Trophoblast cell (in vitro differentiated cells and primary cell): Measurements from ENCODE around the gene SINHCAF.

Experiments used
- DNase-seq, 2 donors: peaks; one replicate each; pipeline ENCODE4 v3.0.0-alpha.2; 2016
- H2AFZ ChIP-seq: 2 replicates; pipeline ENCODE4 v1.6.1; 2013; ENCODE audit warnings: low read length, moderate library complexity, mild to moderate bottlenecking; ENCODE audit not compliant: insufficient read depth, poor library complexity
- H2AK5ac ChIP-seq: 2 replicates; pipeline ENCODE4 v1.6.1; 2013; ENCODE audit warnings: mild to moderate bottlenecking, low read length
- H2BK120ac ChIP-seq: 2 replicates; pipeline ENCODE4 v1.6.1; 2013; ENCODE audit warnings: low read length, mild to moderate bottlenecking, moderate library complexity; ENCODE audit not compliant: insufficient read depth, poor library complexity
- H2BK12ac ChIP-seq: 2 replicates; pipeline ENCODE4 v1.6.1; 2013; ENCODE audit warnings: mild to moderate bottlenecking, low read length, moderate library complexity
- H2BK5ac ChIP-seq: 2 replicates; pipeline ENCODE4 v1.6.1; 2013; ENCODE audit warnings: low read length, low read depth, moderate library complexity, mild to moderate bottlenecking; ENCODE audit not compliant: poor library complexity
- H3K14ac ChIP-seq: 2 replicates; pipeline ENCODE4 v1.6.1; 2013; ENCODE audit warnings: mild to moderate bottlenecking, low read length
- H3K18ac ChIP-seq: 2 replicates; pipeline ENCODE4 v1.6.1; 2013; ENCODE audit warnings: mild to moderate bottlenecking, low read length
- H3K23ac ChIP-seq: 2 replicates; pipeline ENCODE4 v1.6.1; 2013; ENCODE audit warnings: low read length
- H3K27ac ChIP-seq: 2 replicates; pipeline ENCODE4 v1.5.1; 2013; ENCODE audit warnings: low read depth, mild to moderate bottlenecking, inconsistent platforms, low read length, moderate library complexity
- H3K27me3 ChIP-seq: 2 replicates; pipeline ENCODE4 v1.6.1; 2013; ENCODE audit warnings: inconsistent platforms, mild to moderate bottlenecking, low read length, moderate library complexity; ENCODE audit not compliant: insufficient read depth
- H3K36me3 ChIP-seq, 2 experiments: 1 replicate in 1 of 2; 2 replicates in 1 of 2; pipeline ENCODE4 v1.6.1; 2013; ENCODE audit warnings: low read length in 2 of 2, mild to moderate bottlenecking in 2 of 2, moderate library complexity in 1 of 2; ENCODE audit not compliant: insufficient read depth in 2 of 2, control insufficient read depth in 1 of 2
- H3K4ac ChIP-seq: 2 replicates; pipeline ENCODE4 v1.6.1; 2013; ENCODE audit warnings: low read depth, mild to moderate bottlenecking, low read length, moderate library complexity
- H3K4me1 ChIP-seq, 2 experiments: 1 replicate in 1 of 2; 2 replicates in 1 of 2; pipeline ENCODE4 v1.6.1; 2013; ENCODE audit warnings: low read length in 2 of 2, mild to moderate bottlenecking in 2 of 2, moderate library complexity in 1 of 2; ENCODE audit not compliant: insufficient read depth in 2 of 2, control insufficient read depth in 1 of 2
- H3K4me2 ChIP-seq: 2 replicates; pipeline ENCODE4 v1.6.1; 2013; ENCODE audit warnings: inconsistent platforms, mild to moderate bottlenecking, low read length, moderate library complexity
- H3K4me3 ChIP-seq: 2 replicates; pipeline ENCODE4 v1.5.1; 2013; ENCODE audit warnings: mild to moderate bottlenecking, low read depth, low read length, inconsistent platforms
- H3K79me1 ChIP-seq: one replicate; pipeline ENCODE4 v1.6.1; 2013; ENCODE audit warnings: low read length
- H3K79me2 ChIP-seq: 2 replicates; pipeline ENCODE4 v1.6.1; 2013; ENCODE audit warnings: low read length, mild to moderate bottlenecking; ENCODE audit not compliant: control insufficient read depth, insufficient read depth, poor library complexity
- H3K9ac ChIP-seq: 2 replicates; pipeline ENCODE4 v1.6.1; 2013; ENCODE audit warnings: mild to moderate bottlenecking, low read length
- H3K9me3 ChIP-seq: 2 replicates; pipeline ENCODE4 v1.6.1; 2013; ENCODE audit warnings: low read depth, mild to moderate bottlenecking, control low read depth, inconsistent platforms, low read length; ENCODE audit not compliant: insufficient read depth
- H4K12ac ChIP-seq: 2 replicates; pipeline ENCODE4 v1.6.1; 2013; ENCODE audit warnings: low read depth, mild to moderate bottlenecking, low read length, moderate library complexity
- H4K8ac ChIP-seq: 2 replicates; pipeline ENCODE4 v1.6.1; 2013; ENCODE audit warnings: low read depth, mild to moderate bottlenecking, low read length, moderate library complexity
- H4K91ac ChIP-seq: one replicate; pipeline ENCODE4 v1.6.1; 2013; ENCODE audit warnings: low read depth, mild to moderate bottlenecking, low read length, moderate library complexity
- WGBS: extraction: QIAGEN DNeasy Blood & Tissue Kit; methylation state at CpG from one replicate; pipeline ENCODE4 v1.1.7; 2013; ENCODE audit warnings: missing lambda C conversion rate; ENCODE audit not compliant: insufficient read length, insufficient coverage; ENCODE audit errors: extremely low coverage; 5-methylcytosine and 5-hydroxymethylcytosine counted together

Gene SINHCAF

DNA sequence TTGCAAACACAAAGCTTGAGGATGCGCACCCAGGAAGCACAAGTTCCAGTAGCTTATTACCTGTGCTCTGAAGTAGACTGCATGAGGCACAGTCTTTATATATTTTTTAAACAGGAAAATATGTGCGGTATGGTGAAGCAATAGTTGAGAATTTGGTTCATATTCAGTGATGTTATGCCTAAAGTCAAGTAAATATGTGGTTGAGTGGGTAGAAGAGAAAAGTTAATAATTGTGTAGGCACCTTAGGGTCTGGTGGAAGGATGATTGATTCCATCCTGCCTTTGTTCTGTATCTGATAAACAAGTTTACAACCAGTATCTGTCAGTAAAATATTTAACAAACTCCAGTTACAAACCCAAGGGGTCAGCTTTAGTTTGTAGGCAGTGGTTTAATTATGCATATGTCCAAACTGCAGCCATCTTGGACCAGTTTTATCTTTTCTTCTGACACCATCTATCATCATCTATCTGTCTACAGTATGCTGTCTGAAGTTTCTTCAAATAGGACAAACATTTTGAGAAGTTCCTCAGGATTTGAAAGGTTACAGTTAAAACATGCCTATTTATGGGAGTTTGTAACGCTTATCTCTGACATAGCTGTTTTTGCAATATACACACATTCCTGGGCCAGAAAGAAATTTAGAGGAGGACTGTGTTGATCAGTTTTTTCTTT is 10.8 kb downstream of the SINHCAF start:
- Histone ChIP-seq H3K23ac (no peak overlapping the region), H3K9ac (no peak overlapping the region), H3K27me3 (no peaks in the 10 kb centered on the region), H2BK120ac (no peak overlapping the region), H2AFZ (no peak overlapping the region), H2BK12ac (no peak overlapping the region), H4K8ac (no peak overlapping the region), H4K91ac (no peak overlapping the region), H3K9me3 (no peaks in the 10 kb centered on the region), H2BK5ac (no peak overlapping the region), H3K36me3 (peaks cover 4% of the 10 kb centered on the region in 2 experiments), H3K4ac (peak overlapping the region; percentile 47), H3K4me2 (no peak overlapping the region), H3K79me2 (peaks cover 19% of the 10 kb centered on the region), H3K18ac (no peak overlapping the region), H3K14ac (no peak overlapping the region), H3K4me3 (no peak overlapping the region), H3K4me1 (peaks cover 6 to 10% of the 10 kb centered on the region in 2 experiments), H2AK5ac (no peak overlapping the region), H3K27ac (peak overlapping the region; percentile 88), H4K12ac (no peak overlapping the region), H3K79me1 (peaks cover 4% of the 10 kb centered on the region)
- peak in 1 of 2 donors; percentile 79 for DNase-seq
- no CpG with 5 or more reads among the region's 3 CpGs for WGBS

DNA sequence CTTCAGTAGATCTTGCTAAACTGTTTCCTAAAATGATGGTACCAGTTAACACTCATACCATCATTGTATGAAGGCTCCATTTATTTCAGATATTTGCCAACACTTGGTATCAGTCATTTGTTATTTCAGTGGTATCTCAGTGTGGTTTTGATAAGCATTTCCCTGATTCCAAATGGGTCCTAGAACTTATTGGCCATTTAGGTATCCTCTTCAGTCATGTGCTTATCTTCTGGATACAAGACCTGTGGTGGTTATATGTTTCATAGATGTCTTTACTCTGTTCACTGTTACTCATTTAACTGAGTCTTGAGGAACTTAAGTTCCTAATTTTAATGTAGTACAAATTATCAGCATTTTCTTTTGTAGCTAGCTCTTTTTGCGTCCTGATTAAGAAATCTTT is 13.5 kb downstream of the SINHCAF start:
- Histone ChIP-seq H2AK5ac (no peak overlapping the region), H3K27ac (no peak overlapping the region), H2BK12ac (no peak overlapping the region), H2BK5ac (no peak overlapping the region), H3K9ac (no peak overlapping the region), H4K12ac (no peak overlapping the region), H3K4me2 (no peak overlapping the region), H3K4me1 (peaks cover 9 to 12% of the 10 kb centered on the region in 2 experiments), H3K14ac (no peak overlapping the region), H3K4me3 (no peak overlapping the region), H3K36me3 (peaks cover 4% of the 10 kb centered on the region in 2 experiments), H3K23ac (no peak overlapping the region), H2BK120ac (no peak overlapping the region), H4K8ac (no peak overlapping the region), H4K91ac (no peak overlapping the region), H3K18ac (no peak overlapping the region), H2AFZ (no peak overlapping the region), H3K79me2 (peaks cover 15% of the 10 kb centered on the region), H3K4ac (no peak overlapping the region), H3K9me3 (no peaks in the 10 kb centered on the region), H3K79me1 (peaks cover 4% of the 10 kb centered on the region), H3K27me3 (no peaks in the 10 kb centered on the region)
- DNase-seq: no peak
- WGBS: no CpG with 5 or more reads among the region's 1 CpG

DNA sequence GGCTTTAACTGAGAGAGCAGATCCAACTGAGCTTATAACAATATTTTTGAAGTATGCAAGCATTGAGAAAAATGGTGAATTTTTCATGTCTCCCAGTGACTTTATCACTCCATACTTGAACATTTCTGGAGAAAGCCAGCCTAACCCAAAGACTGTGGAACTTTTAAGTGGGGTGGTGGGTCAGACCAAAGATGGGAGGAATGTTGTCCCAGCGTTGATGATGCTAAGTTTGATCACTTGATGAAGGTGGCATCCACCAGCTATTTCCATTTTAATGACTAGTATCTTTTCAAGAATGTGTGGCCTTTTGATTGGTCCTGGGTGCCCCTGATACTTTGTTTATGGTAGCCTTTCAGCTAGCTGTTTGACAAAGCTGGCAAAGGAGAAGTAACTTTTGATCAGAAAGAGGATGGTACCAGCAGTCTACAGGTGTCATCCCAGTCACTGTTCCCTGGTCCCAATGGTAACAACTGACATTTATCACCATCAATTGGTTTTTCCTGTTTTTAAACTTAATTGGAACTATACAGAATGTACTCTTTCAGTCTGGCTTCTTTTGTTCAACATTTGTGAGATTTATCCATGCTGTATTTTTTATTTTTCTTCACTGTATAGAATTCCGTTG is 14.2 kb downstream of the SINHCAF start:
- no peak overlapping the region for H3K4me3 ChIP-seq
- H2BK12ac ChIP-seq: no peak overlapping the region
- H4K12ac ChIP-seq: no peak overlapping the region
- H3K9ac ChIP-seq: no peak overlapping the region
- H2AFZ ChIP-seq: no peak overlapping the region
- H2BK120ac ChIP-seq: no peak overlapping the region
- no CpG with 5 or more reads among the region's 2 CpGs for WGBS
- H3K23ac ChIP-seq: no peak overlapping the region
- H3K4me1 ChIP-seq: peaks cover 9 to 16% of the 10 kb centered on the region in 2 experiments
- H3K9me3 ChIP-seq: no peaks in the 10 kb centered on the region
- no peak overlapping the region for H2AK5ac ChIP-seq
- H3K14ac ChIP-seq: no peak overlapping the region
- no peak overlapping the region for H4K8ac ChIP-seq
- H3K18ac ChIP-seq: no peak overlapping the region
- H2BK5ac ChIP-seq: no peak overlapping the region
- no peak overlapping the region for H3K27ac ChIP-seq
- H3K4ac ChIP-seq: peak overlapping the region; percentile 98
- H3K36me3 ChIP-seq: peaks cover 4% of the 10 kb centered on the region in 2 experiments
- H3K79me2 ChIP-seq: peaks cover 20% of the 10 kb centered on the region
- no peak for DNase-seq
- H3K27me3 ChIP-seq: no peaks in the 10 kb centered on the region
- no peak overlapping the region for H3K4me2 ChIP-seq
- peaks cover 4% of the 10 kb centered on the region for H3K79me1 ChIP-seq
- no peak overlapping the region for H4K91ac ChIP-seq

DNA sequence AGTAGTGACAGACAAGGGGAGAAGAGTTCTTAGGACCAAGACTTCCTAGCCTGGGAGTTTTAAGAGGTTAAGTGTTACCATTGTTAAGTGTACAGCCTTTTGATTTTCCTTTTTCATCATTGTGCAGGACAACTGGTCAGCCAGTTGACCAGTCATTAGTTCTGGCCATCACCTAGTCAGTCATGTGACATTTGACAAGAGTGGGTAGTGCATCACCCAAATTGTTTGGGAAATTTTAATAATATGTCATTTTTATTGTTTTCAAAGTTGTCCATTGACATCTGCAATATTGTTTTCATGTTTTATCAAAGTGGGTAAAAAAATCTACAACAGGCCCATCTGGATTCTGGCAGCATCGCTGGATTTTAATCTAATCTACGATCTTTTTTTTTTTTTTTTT is 15.5 kb downstream of the SINHCAF start:
- H3K4me1 ChIP-seq: peaks cover 9 to 14% of the 10 kb centered on the region in 2 experiments
- no peak overlapping the region for H4K8ac ChIP-seq
- H4K12ac ChIP-seq: no peak overlapping the region
- no peak overlapping the region for H3K4me2 ChIP-seq
- H3K79me1 ChIP-seq: peaks cover 4% of the 10 kb centered on the region
- peaks cover 4% of the 10 kb centered on the region in 2 experiments for H3K36me3 ChIP-seq
- no peak overlapping the region for H3K14ac ChIP-seq
- H2BK5ac ChIP-seq: no peak overlapping the region
- H2BK12ac ChIP-seq: no peak overlapping the region
- no peak overlapping the region for H3K18ac ChIP-seq
- H3K23ac ChIP-seq: no peak overlapping the region
- no peaks in the 10 kb centered on the region for H3K27me3 ChIP-seq
- H3K9me3 ChIP-seq: no peaks in the 10 kb centered on the region
- H3K27ac ChIP-seq: no peak overlapping the region
- H4K91ac ChIP-seq: no peak overlapping the region
- no peak overlapping the region for H3K4me3 ChIP-seq
- peak in 1 of 2 donors; percentile 47 for DNase-seq
- H2AFZ ChIP-seq: no peak overlapping the region
- peaks cover 22% of the 10 kb centered on the region for H3K79me2 ChIP-seq
- WGBS: no CpG with 5 or more reads among the region's 2 CpGs
- H3K4ac ChIP-seq: peak overlapping the region; percentile 98
- H3K9ac ChIP-seq: no peak overlapping the region
- no peak overlapping the region for H2AK5ac ChIP-seq
- no peak overlapping the region for H2BK120ac ChIP-seq
